ENCODE data around the gene GATA2.

GATA2 gene

DNA sequence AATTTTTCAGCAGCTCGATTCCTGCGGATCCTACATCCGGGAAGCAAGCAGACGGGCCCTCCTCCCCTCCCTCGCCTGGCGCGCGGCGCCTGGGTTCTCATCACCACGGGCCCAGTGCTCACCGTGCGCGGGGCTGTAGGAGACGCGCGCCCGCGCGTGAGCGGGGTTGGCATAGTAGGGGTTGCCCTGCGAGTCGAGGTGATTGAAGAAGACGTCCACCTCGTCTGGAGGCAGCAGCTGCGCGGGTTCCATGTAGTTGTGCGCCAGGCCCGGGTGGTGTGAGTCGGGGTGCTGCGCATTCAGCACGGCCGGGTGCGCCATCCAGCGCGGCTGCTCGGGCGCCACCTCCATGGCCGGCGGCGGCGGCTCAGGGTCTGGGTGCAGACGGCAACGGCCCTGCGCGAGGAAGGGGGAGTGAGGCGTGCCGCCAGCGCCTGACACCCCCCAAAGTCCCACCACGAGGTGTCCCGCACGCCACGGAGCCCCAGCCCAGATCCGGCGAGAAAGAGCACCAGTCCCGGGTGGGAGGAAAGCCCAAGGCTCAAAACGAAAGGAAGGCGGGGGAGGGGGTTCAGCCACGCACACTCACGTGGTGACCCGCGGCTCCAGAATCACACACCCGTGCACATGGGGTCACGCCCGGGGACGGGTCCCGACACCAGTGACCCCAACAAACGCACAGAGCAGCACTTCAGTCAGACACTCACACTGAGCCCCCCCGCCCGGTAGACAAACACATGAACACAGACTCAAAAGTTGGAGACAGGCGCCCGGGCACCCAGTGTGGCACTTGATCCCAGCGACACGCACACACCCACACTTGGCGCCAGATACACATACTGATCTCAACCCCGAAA is 6.1 kb downstream of the GATA2 start:
- in situ Hi-C loops (cut with MboI; ENCODE audit: low pct_unique_long_range_greater_than_20kb, low sequenced_read_pairs, unreplicated experiment) = loop anchor here (25.0 kb wide), 1 partner anchor 400 kb away; no protein-coding TSS in a partner anchor
- DNase-seq (ENCODE audit: low spot score) = no peak
- TF ChIP-seq, protein P1, sequence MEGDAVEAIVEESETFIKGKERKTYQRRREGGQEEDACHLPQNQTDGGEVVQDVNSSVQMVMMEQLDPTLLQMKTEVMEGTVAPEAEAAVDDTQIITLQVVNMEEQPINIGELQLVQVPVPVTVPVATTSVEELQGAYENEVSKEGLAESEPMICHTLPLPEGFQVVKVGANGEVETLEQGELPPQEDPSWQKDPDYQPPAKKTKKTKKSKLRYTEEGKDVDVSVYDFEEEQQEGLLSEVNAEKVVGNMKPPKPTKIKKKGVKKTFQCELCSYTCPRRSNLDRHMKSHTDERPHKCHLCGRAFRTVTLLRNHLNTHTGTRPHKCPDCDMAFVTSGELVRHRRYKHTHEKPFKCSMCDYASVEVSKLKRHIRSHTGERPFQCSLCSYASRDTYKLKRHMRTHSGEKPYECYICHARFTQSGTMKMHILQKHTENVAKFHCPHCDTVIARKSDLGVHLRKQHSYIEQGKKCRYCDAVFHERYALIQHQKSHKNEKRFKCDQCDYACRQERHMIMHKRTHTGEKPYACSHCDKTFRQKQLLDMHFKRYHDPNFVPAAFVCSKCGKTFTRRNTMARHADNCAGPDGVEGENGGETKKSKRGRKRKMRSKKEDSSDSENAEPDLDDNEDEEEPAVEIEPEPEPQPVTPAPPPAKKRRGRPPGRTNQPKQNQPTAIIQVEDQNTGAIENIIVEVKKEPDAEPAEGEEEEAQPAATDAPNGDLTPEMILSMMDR (IDR thresholded peaks at IDR 0.05; ENCODE audit: extremely low read depth, insufficient read depth, missing control alignments) = no peak

DNA sequence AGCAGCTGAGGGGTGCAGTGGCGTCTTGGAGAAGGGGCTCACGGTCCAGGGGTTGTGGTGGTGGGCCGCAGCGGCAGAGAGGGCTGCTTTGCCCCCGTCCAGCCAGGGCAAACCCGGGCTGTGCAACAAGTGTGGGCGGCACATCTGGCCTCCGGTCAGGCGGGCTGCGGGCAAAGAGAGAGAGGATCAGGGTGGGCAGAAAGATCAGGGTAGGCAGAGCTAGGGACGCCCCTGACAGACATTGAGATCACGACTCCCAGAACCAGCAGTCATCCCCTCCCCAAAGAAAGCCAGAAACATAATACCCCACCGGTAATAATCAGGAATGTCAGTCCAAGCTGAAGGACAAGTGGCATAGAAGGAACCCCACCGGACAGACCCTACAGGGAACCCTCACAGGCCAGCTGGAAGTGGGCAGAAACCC is 6.8 kb downstream of the GATA2 start:
- no peak for DNase-seq (ENCODE audit: low spot score)
- TF ChIP-seq, protein P1 (IDR thresholded peaks at IDR 0.05; ENCODE audit: extremely low read depth, insufficient read depth, missing control alignments) = no peak
- in situ Hi-C loops (cut with MboI; ENCODE audit: low pct_unique_long_range_greater_than_20kb, low sequenced_read_pairs, unreplicated experiment) = loop anchor here (25.0 kb wide), 1 partner anchor 399 kb away; no protein-coding TSS in a partner anchor

DNA sequence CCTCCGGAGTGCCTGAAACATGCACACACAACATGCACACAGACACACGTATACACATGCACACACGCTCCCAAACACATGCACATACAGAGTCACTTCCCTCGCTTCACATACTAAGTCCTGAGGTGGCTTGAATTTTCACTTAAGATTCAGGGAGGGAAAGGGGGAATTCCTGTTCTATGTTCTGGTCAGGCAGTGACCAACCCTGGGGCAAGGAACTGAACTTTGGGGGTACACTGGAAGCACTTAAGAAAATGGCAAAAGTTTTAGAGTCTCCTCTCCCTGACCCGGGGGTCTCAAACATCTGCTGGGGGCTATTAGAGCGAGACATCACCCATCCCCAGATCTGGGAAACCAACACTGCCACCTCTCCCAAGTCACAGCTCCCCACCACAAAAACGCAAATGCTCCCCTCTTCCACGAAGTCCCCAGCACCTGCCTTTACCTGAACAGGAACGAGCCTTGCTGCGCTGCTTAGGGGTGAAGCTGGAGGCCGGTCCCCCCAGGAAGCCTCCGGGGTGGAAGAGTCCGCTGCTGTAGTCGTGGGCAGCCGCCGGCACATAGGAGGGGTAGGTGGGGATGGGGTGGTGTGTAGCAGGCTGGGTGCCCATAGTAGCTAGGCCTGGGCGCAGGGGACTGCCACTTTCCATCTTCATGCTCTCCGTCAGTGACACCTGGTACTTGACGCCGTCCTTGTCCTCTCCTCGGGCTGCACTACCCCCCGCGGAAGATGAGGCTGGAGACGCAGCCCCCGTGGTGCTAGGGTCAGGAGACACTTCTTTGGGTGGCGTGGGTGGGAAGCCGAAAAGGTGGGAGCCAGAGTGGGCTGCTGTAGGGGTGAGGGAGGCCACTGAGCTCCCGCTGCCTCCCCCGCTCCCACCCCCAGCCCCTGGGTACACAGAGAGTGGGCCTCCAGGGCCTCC is 7.5 kb downstream of the GATA2 start:
- DNase-seq (ENCODE audit: low spot score) = no peak
- TF ChIP-seq, protein P1 (IDR thresholded peaks at IDR 0.05; ENCODE audit: extremely low read depth, insufficient read depth, missing control alignments) = no peak
- in situ Hi-C loops (cut with MboI; ENCODE audit: low pct_unique_long_range_greater_than_20kb, low sequenced_read_pairs, unreplicated experiment) = loop anchor here (25.0 kb wide), 1 partner anchor 398 kb away; no protein-coding TSS in a partner anchor

DNA sequence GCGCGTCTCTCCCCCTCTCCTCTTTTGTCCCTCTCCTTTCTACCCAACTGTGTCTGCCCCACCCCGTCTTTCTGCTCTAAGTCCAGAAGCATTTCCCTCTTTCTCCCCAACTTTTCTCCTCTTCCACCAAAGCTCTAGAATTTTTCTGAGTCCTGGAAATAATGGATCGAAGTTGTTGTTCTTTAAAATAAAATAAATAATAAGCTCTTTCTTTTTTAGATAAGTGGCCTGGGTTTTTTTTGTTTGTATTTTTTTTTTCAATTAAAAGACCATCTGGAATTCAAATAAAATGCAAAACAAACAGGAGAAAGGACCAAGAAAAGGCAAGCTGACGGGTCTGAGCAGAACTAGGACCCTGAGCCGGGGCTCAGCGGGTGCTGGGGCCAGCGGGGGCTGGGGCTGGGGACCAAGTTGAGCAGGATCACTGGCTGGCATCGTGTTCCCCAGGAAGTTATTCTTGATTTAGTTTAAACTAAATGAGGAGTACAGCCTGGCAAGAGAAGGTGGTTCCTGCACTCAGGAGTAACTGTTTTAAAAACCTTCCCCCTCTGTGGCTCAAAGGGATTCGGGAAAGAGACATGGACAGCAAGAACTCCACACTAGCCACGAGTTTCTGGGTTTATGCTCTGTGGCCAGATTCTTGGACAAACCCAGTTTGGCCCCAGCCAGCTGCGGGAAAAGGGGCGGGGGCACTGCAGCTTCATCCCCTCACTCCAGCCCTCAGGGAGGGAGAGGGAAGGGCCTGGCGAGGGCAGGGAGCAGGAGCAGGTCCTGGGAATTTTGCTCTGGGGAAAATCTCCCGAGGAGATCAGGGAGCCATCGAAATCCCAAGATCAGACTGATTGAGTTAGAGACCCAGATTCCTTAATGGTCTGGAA is 8.4 kb downstream of the GATA2 start:
- in situ Hi-C loops (cut with MboI; ENCODE audit: low pct_unique_long_range_greater_than_20kb, low sequenced_read_pairs, unreplicated experiment) = loop anchor here (25.0 kb wide), 1 partner anchor 397 kb away; no protein-coding TSS in a partner anchor
- no peak for DNase-seq (ENCODE audit: low spot score)

DNA sequence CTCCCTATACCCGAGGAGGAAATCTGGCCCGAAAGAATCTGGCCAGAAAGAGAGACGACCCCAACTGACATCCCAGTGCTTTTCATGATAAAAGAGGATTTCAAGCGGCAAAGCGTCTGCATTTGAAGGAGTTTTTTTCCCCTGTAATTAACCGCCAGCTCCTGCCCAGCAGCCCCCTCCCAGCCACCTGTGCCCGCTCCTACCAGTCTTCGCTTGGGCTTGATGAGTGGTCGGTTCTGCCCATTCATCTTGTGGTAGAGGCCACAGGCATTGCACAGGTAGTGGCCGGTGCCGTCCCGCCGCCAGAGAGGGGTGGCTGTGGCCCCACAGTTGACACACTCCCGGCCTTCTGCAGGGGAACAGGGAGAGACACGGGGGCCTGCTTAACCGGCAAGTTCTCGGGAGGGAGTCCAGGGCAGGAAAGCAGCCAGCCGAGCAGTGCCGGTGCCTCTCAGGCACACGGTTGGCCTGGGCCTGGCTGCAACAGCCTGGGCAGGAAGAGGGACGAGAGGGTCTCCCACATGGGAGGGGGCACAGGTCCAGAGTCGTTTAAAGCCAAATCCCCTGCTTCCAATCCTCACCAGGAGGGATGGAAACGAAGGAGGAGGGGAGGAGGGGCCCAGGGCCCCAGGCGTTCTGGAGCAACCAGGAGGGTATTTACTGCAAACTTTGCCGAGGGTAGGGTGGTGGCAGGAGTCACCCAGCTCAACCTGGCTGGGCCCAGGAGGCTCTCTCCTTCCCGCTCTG is 9.2 kb downstream of the GATA2 start:
- TF ChIP-seq, protein P1 (IDR thresholded peaks at IDR 0.05; ENCODE audit: extremely low read depth, insufficient read depth, missing control alignments) = no peak
- in situ Hi-C loops (cut with MboI; ENCODE audit: low pct_unique_long_range_greater_than_20kb, low sequenced_read_pairs, unreplicated experiment) = loop anchor here (25.0 kb wide), 1 partner anchor 397 kb away; no protein-coding TSS in a partner anchor
- no peak for DNase-seq (ENCODE audit: low spot score)

More for the DNA sequence above, 8.4 kb downstream of the GATA2 start:
- TF ChIP-seq, protein P1 (IDR thresholded peaks at IDR 0.05; ENCODE audit: extremely low read depth, insufficient read depth, missing control alignments) = no peak

All from GM13977 (cell line).